ENCODE results near the gene RNF41.

The RNF41 gene

GRCh38 chr12:56243731-56244181, 22.0 kb upstream of the RNF41 start:
- no peak for TF ChIP-seq POLR2A (IDR thresholded peaks at IDR 0.05; ENCODE audit: extremely low read depth, insufficient read length)
- no peak for TF ChIP-seq CTCF (IDR thresholded peaks at IDR 0.05; ENCODE audit: low read depth, low read length)
- no peak for TF ChIP-seq MAX (IDR thresholded peaks at IDR 0.05; ENCODE audit: low read depth, low read length)
- TF ChIP-seq MYC (IDR thresholded peaks at IDR 0.05; ENCODE audit: low read depth, low read length), result no peak
- H3K4me3 ChIP-seq (ENCODE audit: low read depth, low read length), result no peak overlapping the region
- DNase-seq (ENCODE audit: low read depth), result no peak

GRCh38 chr12:56242986-56243385, 21.3 kb upstream of the RNF41 start:
- TF ChIP-seq CTCF (IDR thresholded peaks at IDR 0.05; ENCODE audit: low read depth, low read length), result no peak
- TF ChIP-seq MAX (IDR thresholded peaks at IDR 0.05; ENCODE audit: low read depth, low read length), result no peak
- no peak for TF ChIP-seq POLR2A (IDR thresholded peaks at IDR 0.05; ENCODE audit: extremely low read depth, insufficient read length)
- no peak for TF ChIP-seq MYC (IDR thresholded peaks at IDR 0.05; ENCODE audit: low read depth, low read length)
- H3K4me3 ChIP-seq (ENCODE audit: low read depth, low read length), result no peak overlapping the region
- DNase-seq (ENCODE audit: low read depth), result no peak

GRCh38 chr12:56241424-56242303, 19.9 kb upstream of the RNF41 start:
- DNase-seq (ENCODE audit: low read depth), result no peak
- no peak overlapping the region for H3K4me3 ChIP-seq (ENCODE audit: low read depth, low read length)
- TF ChIP-seq MYC (IDR thresholded peaks at IDR 0.05; ENCODE audit: low read depth, low read length), result no peak
- no peak for TF ChIP-seq CTCF (IDR thresholded peaks at IDR 0.05; ENCODE audit: low read depth, low read length)
- no peak for TF ChIP-seq POLR2A (IDR thresholded peaks at IDR 0.05; ENCODE audit: extremely low read depth, insufficient read length)

GRCh38 chr12:56237552-56237951, 15.8 kb upstream of the RNF41 start:
- TF ChIP-seq MAX (IDR thresholded peaks at IDR 0.05; ENCODE audit: low read depth, low read length), result no peak
- TF ChIP-seq CTCF (IDR thresholded peaks at IDR 0.05; ENCODE audit: low read depth, low read length), result no peak
- no peak for TF ChIP-seq POLR2A (IDR thresholded peaks at IDR 0.05; ENCODE audit: extremely low read depth, insufficient read length)
- TF ChIP-seq MYC (IDR thresholded peaks at IDR 0.05; ENCODE audit: low read depth, low read length), result no peak
- no peak overlapping the region for H3K4me3 ChIP-seq (ENCODE audit: low read depth, low read length)
- no peak for DNase-seq (ENCODE audit: low read depth)

GRCh38 chr12:56236985-56237384, 15.3 kb upstream of the RNF41 start:
- no peak for TF ChIP-seq POLR2A (IDR thresholded peaks at IDR 0.05; ENCODE audit: extremely low read depth, insufficient read length)
- H3K4me3 ChIP-seq (ENCODE audit: low read depth, low read length), result no peak overlapping the region
- DNase-seq (ENCODE audit: low read depth), result no peak

- DNase-seq (ENCODE audit: low read depth), result no peak
Observed at GRCh38 chr12:56236091-56236490, 14.4 kb upstream of the RNF41 start.

More at GRCh38 chr12:56236091-56236490, 14.4 kb upstream of the RNF41 start:
- H3K4me3 ChIP-seq (ENCODE audit: low read depth, low read length), result no peak overlapping the region
- TF ChIP-seq POLR2A (IDR thresholded peaks at IDR 0.05; ENCODE audit: extremely low read depth, insufficient read length), result no peak
- TF ChIP-seq MYC (IDR thresholded peaks at IDR 0.05; ENCODE audit: low read depth, low read length), result no peak
- TF ChIP-seq MAX (IDR thresholded peaks at IDR 0.05; ENCODE audit: low read depth, low read length), result no peak
- no peak for TF ChIP-seq CTCF (IDR thresholded peaks at IDR 0.05; ENCODE audit: low read depth, low read length)
